ENCODE measurements around the gene CDKN2AIP.

DNA sequence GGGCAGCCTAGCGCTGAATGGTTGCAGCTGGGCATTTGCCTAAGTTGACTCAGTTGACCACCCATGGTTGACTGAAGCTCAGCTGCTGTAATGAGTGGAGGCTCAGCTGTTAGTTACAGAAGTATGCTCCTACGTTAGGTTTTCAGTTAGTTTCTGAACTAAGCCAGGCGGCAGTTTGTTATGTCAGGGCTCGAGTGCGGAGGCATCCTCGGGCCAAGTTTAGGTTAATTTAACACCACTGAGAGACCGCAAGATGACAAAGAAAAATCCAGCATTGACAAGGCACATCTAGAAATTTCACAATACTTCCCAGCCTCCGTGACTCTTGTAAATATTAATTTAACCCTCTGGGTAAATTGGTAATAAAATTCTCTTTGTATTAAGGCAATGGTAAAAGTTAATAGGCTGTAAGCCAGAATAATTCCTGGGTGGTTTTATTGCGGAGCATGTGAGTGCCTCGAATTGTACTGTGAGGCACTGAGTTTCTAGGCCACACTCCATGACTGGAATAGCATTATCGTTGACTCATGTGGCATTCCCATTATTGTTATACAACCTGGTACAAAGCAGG is 33.1 kb upstream of the CDKN2AIP start:
- TF ChIP-seq, protein P1, sequence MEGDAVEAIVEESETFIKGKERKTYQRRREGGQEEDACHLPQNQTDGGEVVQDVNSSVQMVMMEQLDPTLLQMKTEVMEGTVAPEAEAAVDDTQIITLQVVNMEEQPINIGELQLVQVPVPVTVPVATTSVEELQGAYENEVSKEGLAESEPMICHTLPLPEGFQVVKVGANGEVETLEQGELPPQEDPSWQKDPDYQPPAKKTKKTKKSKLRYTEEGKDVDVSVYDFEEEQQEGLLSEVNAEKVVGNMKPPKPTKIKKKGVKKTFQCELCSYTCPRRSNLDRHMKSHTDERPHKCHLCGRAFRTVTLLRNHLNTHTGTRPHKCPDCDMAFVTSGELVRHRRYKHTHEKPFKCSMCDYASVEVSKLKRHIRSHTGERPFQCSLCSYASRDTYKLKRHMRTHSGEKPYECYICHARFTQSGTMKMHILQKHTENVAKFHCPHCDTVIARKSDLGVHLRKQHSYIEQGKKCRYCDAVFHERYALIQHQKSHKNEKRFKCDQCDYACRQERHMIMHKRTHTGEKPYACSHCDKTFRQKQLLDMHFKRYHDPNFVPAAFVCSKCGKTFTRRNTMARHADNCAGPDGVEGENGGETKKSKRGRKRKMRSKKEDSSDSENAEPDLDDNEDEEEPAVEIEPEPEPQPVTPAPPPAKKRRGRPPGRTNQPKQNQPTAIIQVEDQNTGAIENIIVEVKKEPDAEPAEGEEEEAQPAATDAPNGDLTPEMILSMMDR (IDR thresholded peaks at IDR 0.05) = no peak
- TF ChIP-seq POLR2AphosphoS5 (IDR thresholded peaks at IDR 0.05) (peak in 2 of 4 donors; percentile 8 to 40), POLR2A (IDR thresholded peaks at IDR 0.05) (no peak)
